ENCODE measurements around the gene CSK. TPM values are rescaled to one million over a fixed set of nuclear protein-coding genes. Genes with fewer than 3 reads are reported as not detected.
A peak's percentile ranks its signal among the peaks of the same experiment; 100 is the strongest.

CSK gene
- total and polyA plus RNA-seq, 2 of the 8 experiments (the other 6 are each of a cell fraction or from before 2014, with no cell fraction given), result 13.7 to 50.2 TPM

GRCh38 chr15:74802862-74803447 lies 21.1 kb downstream of the CSK start:
- no peak overlapping the region for H2AFZ ChIP-seq (ENCODE audit: low read length)
- CTCF ChIA-PET (ENCODE audit: partially characterized antibody), result interaction anchor here (0.6 to 17.1 kb wide), 9 partner anchors 8 to 181 kb away, joined by 3 to 543 read pairs (median 4); partner anchors contain the start of gene CSK
- H3K14ac ChIP-seq (ENCODE audit: insufficient read length), result no peak overlapping the region

More at GRCh38 chr15:74802862-74803447, 21.1 kb downstream of the CSK start:
- no peak overlapping the region for H3K4ac ChIP-seq (replicated peaks; ENCODE audit: insufficient read length, low read depth, low read length)
- FAIRE-seq, result no peak
- no peak overlapping the region for H3K4me2 ChIP-seq (ENCODE audit: insufficient read depth in 1 of 2, low read depth in 2 of 2, low read length in 2 of 2)
- H2AK5ac ChIP-seq (ENCODE audit: low read depth, low read length), result no peak overlapping the region
- peak overlapping the region; percentile 63; the same call in 1 of the 2 replicates for H4K8ac ChIP-seq (ENCODE audit: extremely low read depth, insufficient read depth, low read length)
- no peak overlapping the region for H2BK5ac ChIP-seq (ENCODE audit: low read depth, low read length)
- H3K27ac ChIP-seq (ENCODE audit: low read depth, low read length), result no peak overlapping the region
- no peak overlapping the region for H2BK15ac ChIP-seq (ENCODE audit: low read length)
- H2BK12ac ChIP-seq (ENCODE audit: low read depth, low read length), result no peak overlapping the region
- H4K91ac ChIP-seq (replicated peaks; ENCODE audit: insufficient read length, low read length), result no peak overlapping the region
- H3K4me3 ChIP-seq (ENCODE audit: extremely low read depth in 1 of 4, insufficient read depth in 2 of 4, low read depth in 3 of 4, low read length in 4 of 4), result no peak overlapping the region
- POLR2A ChIA-PET (ENCODE audit: partially characterized antibody), result interaction anchor here (0.6 to 1.6 kb wide), 2 partner anchors 179 to 320 kb away, joined by 4 read pairs; no protein-coding TSS in a partner anchor
- H4K20me1 ChIP-seq (replicated peaks in 1 of 2; ENCODE audit: control insufficient read depth in 1 of 2, insufficient read depth in 2 of 2, low read length in 2 of 2), result peaks cover 2 to 13% of the 10 kb centered on the region in 2 experiments
- TF ChIP-seq SIX5 (IDR thresholded peaks at IDR 0.05; ENCODE audit: low read depth, low read length) (no peak), RXRA (IDR thresholded peaks at IDR 0.05; ENCODE audit: insufficient read depth, low read depth, low read length) (no peak), YY1 (IDR thresholded peaks at IDR 0.05; ENCODE audit: low read depth, low read length) (no peak), SP4 (IDR thresholded peaks at IDR 0.05; ENCODE audit: low read length) (no peak)
- H3K23me2 ChIP-seq (ENCODE audit: low read depth, low read length), result no peaks in the 10 kb centered on the region
- no peak overlapping the region for H3K56ac ChIP-seq (replicated peaks; ENCODE audit: insufficient read length, low read depth, low read length)
- no peak overlapping the region for H3K18ac ChIP-seq (ENCODE audit: extremely low read depth, low read length)
- H4K5ac ChIP-seq (ENCODE audit: insufficient read length, low read depth, low read length), result no peak overlapping the region
- no peak overlapping the region for H2BK20ac ChIP-seq (ENCODE audit: low read length)
- peaks cover 0 to 5% (median 2%) of the 10 kb centered on the region in 4 experiments; a peak in 3 of 7 replicates for H3K4me1 ChIP-seq (replicated peaks in 1 of 4; ENCODE audit: control insufficient read depth in 3 of 4, insufficient read depth in 4 of 4, low read length in 3 of 4)
- no peaks in the 10 kb centered on the region for H3K79me1 ChIP-seq (ENCODE audit: low read depth, low read length)
- peaks cover 0 to 14% (median 0%) of the 10 kb centered on the region in 4 experiments; a peak in 1 of 8 replicates for H3K36me3 ChIP-seq (ENCODE audit: control insufficient read depth in 2 of 4, insufficient read depth in 4 of 4, low read length in 3 of 4)
- no peaks in the 10 kb centered on the region for H3K9me3 ChIP-seq (ENCODE audit: insufficient read depth in 2 of 2, low read depth in 1 of 2, low read length in 1 of 2)
- H3K79me2 ChIP-seq (ENCODE audit: control insufficient read depth in 1 of 2, insufficient read depth in 2 of 2, low read length in 2 of 2), result no peaks in the 10 kb centered on the region
- 92% methylated on average over 27 of the region's 31 CpGs; no CpG with 5 or more reads in 1 of the 2 experiments for WGBS, 2 experiments (ENCODE audit: extremely low coverage in 1 of 2, insufficient coverage in 1 of 2, insufficient read length in 1 of 2, insufficient replicate concordance in 2 of 2, low coverage in 1 of 2, low lambda C conversion rate in 2 of 2, missing lambda C conversion rate in 1 of 2)
- no peak overlapping the region for H3K9ac ChIP-seq (replicated peaks in 1 of 4; ENCODE audit: extremely low read depth in 1 of 4, low read depth in 3 of 4, low read length in 3 of 4)
- DNase-seq (ENCODE audit: low read depth in 1 of 2, low spot score in 2 of 2), result no peak
- H3K23ac ChIP-seq (ENCODE audit: insufficient read length), result no peak overlapping the region
- H2BK120ac ChIP-seq (replicated peaks; ENCODE audit: low read depth, low read length), result no peak overlapping the region
- no peaks in the 10 kb centered on the region for H3K27me3 ChIP-seq (replicated peaks in 1 of 4; ENCODE audit: control insufficient read depth in 3 of 4, extremely low read depth in 1 of 4, insufficient read depth in 3 of 4, low read length in 3 of 4)
